HEK293 (cell line): Measurements from ENCODE around the gene MITF.

ENCODE experiments used
- CTCF ChIP-seq: fragments of 450-650 bp; formaldehyde crosslinking; IDR thresholded peaks from 2 replicates; pipeline ENCODE4 v1.5.1; 2016; ENCODE audit warnings: missing biosample characterization, missing genetic modification characterization
- ZBTB7A ChIP-seq: fragments of 450-650 bp; formaldehyde crosslinking; IDR thresholded peaks from 2 replicates; pipeline ENCODE4 v1.5.1; 2016; ENCODE audit warnings: low read depth, missing biosample characterization, missing genetic modification characterization
- ZSCAN18 ChIP-seq: fragments of 450-650 bp; formaldehyde crosslinking; IDR thresholded peaks from 2 replicates; pipeline ENCODE4 v1.5.1; 2016; ENCODE audit warnings: missing biosample characterization, missing genetic modification characterization

GRCh38 chr3:69879051-69879450 lies 139.8 kb downstream of the MITF start:
- TF ChIP-seq CTCF (no peak), ZSCAN18 (tag by site-specific recombination) (no peak), ZBTB7A (tag by site-specific recombination) (no peak)
